ENCODE results near the gene PPM1B. TPM values are rescaled to one million over a fixed set of nuclear protein-coding genes. Genes with fewer than 3 reads are reported as not detected.

Gene PPM1B
- total and polyA plus RNA-seq, 2 of the 13 experiments (the other 11 are each of a cell fraction or from before 2014, with no cell fraction given) = 24.4 to 25.0 TPM

GRCh38 chr2:44167311-44167907 is 1.3 kb upstream of the PPM1B start (continued):
- no peak for TF ChIP-seq AKNA (CRISPR knock-in tag; IDR thresholded peaks at IDR 0.05; ENCODE audit: borderline replicate concordance)
- TF ChIP-seq MEIS2 (CRISPR knock-in tag; IDR thresholded peaks at IDR 0.05) = 0 out of 2 replicates have a peak, but pooled peaks have one; percentile 20
- TF ChIP-seq EP300 (IDR thresholded peaks at IDR 0.05; ENCODE audit: low read depth in 2 of 2, low read length in 2 of 2) = peak in 1 of 2 experiments; percentile 19; a peak in 1 of 4 replicates
- no peak for TF ChIP-seq EP300 (CRISPR knock-in tag; IDR thresholded peaks at IDR 0.05; ENCODE audit: borderline replicate concordance)
- TF ChIP-seq ZNF782 (CRISPR knock-in tag; IDR thresholded peaks at IDR 0.05; ENCODE audit: borderline replicate concordance) = no peak
- TF ChIP-seq CBX2 (IDR thresholded peaks at IDR 0.05; ENCODE audit: low read depth, low read length) = no peak
- TF ChIP-seq CBX2 (CRISPR knock-in tag; IDR thresholded peaks at IDR 0.05; ENCODE audit: low read depth) = no peak
- TF ChIP-seq ZNF747 (CRISPR knock-in tag; IDR thresholded peaks at IDR 0.05; ENCODE audit: borderline replicate concordance) = peak; percentile 41; the same call in 1 of the 2 replicates
- TF ChIP-seq ZNF317 (CRISPR knock-in tag; IDR thresholded peaks at IDR 0.05) = peak; percentile 44; the same call in 1 of the 2 replicates
- TF ChIP-seq POLR2AphosphoS5 (IDR thresholded peaks at IDR 0.05; ENCODE audit: low read depth, low read length) = peak; percentile 27; the same call in 1 of the 2 replicates
- peak; percentile 93 for TF ChIP-seq ZNF280D (CRISPR knock-in tag; IDR thresholded peaks at IDR 0.05)
- TF ChIP-seq BRCA1 (CRISPR knock-in tag; IDR thresholded peaks at IDR 0.05) = 0 out of 2 replicates have a peak, but pooled peaks have one; percentile 26
- TF ChIP-seq RCOR2 (CRISPR knock-in tag; IDR thresholded peaks at IDR 0.05) = no peak
- TF ChIP-seq RAD21 (CRISPR knock-in tag; IDR thresholded peaks at IDR 0.05) = 0 out of 2 replicates have a peak, but pooled peaks have one; percentile 0
- TF ChIP-seq YY1 (IDR thresholded peaks at IDR 0.05; ENCODE audit: insufficient read depth, insufficient replicate concordance, low read depth, low read length) = no peak
- TF ChIP-seq ZNF20 (CRISPR knock-in tag; IDR thresholded peaks at IDR 0.05) = 0 out of 2 replicates have a peak, but pooled peaks have one; percentile 31
- no peak for TF ChIP-seq ZNF644 (CRISPR knock-in tag; IDR thresholded peaks at IDR 0.05; ENCODE audit: low read depth)
- TF ChIP-seq SIN3A (IDR thresholded peaks at IDR 0.05; ENCODE audit: borderline replicate concordance, low read depth, low read length) = peak; percentile 38; the same call in 1 of the 2 replicates
- TF ChIP-seq ZNF232 (CRISPR knock-in tag; IDR thresholded peaks at IDR 0.05; ENCODE audit: borderline replicate concordance) = peak; percentile 22; the same call in 1 of the 2 replicates
- no peak for TF ChIP-seq HNRNPUL1 (IDR thresholded peaks at IDR 0.05; ENCODE audit: low read depth, low read length)
- TF ChIP-seq KAT8 (CRISPR knock-in tag; IDR thresholded peaks at IDR 0.05) = peak; percentile 92
- TF ChIP-seq NRL (CRISPR knock-in tag; IDR thresholded peaks at IDR 0.05; ENCODE audit: borderline replicate concordance) = no peak
- TF ChIP-seq ZNF17 (CRISPR knock-in tag; IDR thresholded peaks at IDR 0.05) = no peak
- TF ChIP-seq ERF (CRISPR knock-in tag; IDR thresholded peaks at IDR 0.05) = no peak
